Astrocyte of the cerebellum (primary cell): ENCODE data around the gene USP2.
A peak's percentile ranks its signal among the peaks of the same experiment; 100 is the strongest.

Source experiments
- DNase-seq: peaks from one replicate; pipeline ENCODE4 v3.0.0-alpha.2; 2011; ENCODE audit warnings: low read depth
- H3K4me3 ChIP-seq: 2 replicates; pipeline ENCODE4 v1.5.1; 2011; ENCODE audit warnings: mild to moderate bottlenecking, low read depth, low read length, moderate library complexity
- in situ Hi-C: cut with HindIII; loops from 2 replicates; pipeline ENCODE4 v1.10.0; 2017; ENCODE audit warnings: low sequenced_read_pairs
- TF ChIP-seq, protein P1 (sequence below): IDR thresholded peaks from 2 replicates; pipeline ENCODE4 v1.5.1; 2012; ENCODE audit warnings: low read length, low read depth, moderate library complexity, mild to moderate bottlenecking; ENCODE audit errors: missing control alignments

Gene USP2

DNA sequence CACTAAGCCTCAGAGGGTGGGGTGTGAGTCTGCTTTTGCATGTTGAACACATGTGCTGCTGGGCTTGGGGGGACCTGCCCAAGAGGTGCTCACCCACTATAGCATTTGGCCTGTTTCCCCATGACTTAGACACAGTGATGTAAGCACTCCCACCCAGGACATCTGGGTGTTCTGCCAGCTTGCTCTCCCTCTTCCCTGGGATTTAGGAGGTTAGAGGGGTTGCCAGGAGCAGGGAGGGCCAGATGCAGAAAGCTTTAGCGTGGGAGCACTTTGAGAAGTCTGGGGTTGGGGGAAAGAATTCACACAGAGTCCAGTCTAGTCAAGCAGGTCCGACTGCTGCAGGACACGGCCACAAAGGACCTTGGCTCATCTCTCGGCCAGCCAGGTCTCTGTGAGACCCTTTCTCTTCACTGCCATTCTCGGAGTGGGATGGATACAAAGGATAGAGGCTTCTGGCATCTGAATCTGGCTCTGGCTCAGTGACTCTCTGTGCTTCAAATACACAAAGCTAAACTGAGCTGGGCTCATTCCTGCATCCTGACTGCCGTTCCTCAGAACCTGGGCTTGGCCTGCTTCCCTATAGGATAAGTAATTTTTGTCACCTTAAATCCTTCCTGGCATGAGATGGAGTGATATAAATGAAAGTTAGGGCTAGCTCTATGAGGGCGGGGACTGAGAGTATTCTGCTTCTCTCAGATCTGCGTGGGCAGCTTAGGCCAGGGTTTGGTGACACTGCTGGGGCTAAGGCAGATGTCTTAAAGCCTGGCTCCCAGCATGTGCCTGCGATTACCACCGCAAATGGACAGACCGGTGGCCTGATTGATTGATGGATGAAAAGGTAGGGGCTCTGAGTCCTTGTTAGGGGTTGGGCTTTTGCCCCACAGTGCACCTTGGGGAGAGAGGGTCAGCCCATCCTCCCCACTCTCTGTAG is 14.5 kb downstream of the USP2 start:
- TF ChIP-seq, protein P1, sequence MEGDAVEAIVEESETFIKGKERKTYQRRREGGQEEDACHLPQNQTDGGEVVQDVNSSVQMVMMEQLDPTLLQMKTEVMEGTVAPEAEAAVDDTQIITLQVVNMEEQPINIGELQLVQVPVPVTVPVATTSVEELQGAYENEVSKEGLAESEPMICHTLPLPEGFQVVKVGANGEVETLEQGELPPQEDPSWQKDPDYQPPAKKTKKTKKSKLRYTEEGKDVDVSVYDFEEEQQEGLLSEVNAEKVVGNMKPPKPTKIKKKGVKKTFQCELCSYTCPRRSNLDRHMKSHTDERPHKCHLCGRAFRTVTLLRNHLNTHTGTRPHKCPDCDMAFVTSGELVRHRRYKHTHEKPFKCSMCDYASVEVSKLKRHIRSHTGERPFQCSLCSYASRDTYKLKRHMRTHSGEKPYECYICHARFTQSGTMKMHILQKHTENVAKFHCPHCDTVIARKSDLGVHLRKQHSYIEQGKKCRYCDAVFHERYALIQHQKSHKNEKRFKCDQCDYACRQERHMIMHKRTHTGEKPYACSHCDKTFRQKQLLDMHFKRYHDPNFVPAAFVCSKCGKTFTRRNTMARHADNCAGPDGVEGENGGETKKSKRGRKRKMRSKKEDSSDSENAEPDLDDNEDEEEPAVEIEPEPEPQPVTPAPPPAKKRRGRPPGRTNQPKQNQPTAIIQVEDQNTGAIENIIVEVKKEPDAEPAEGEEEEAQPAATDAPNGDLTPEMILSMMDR = no peak
- in situ Hi-C loops = loop anchor here (25.0 kb wide), 1 partner anchor 345 kb away; no protein-coding TSS in a partner anchor
- DNase-seq = no peak
- H3K4me3 ChIP-seq = no peak overlapping the region

DNA sequence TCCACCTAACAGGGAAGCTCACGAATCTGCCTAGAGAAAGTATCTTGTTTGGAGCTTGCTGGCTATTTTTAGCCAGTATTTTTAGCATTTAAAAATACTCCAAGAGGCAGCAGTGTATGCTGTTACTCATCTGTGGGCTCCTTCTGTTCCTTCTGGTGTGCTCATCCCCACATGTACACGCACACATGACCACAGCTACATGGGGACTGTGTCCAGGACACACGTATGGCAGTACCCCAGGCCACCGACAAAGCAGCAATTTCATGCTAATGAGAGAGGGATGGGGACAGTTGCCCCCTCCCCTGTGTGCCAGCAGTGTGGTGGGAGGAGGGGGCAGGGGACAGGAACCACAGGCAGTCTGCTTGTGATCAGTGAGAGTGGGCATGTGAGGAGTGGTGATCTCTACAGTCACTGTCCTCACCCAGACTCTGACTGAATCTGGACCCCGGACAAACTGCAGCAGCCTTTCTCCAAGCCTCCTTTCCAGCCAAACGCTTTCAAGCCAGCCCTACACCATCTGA is 16.4 kb downstream of the USP2 start:
- TF ChIP-seq, protein P1 = no peak
- H3K4me3 ChIP-seq = no peak overlapping the region
- no peak for DNase-seq
- in situ Hi-C loops = loop anchor here (25.0 kb wide), 1 partner anchor 347 kb away; no protein-coding TSS in a partner anchor

DNA sequence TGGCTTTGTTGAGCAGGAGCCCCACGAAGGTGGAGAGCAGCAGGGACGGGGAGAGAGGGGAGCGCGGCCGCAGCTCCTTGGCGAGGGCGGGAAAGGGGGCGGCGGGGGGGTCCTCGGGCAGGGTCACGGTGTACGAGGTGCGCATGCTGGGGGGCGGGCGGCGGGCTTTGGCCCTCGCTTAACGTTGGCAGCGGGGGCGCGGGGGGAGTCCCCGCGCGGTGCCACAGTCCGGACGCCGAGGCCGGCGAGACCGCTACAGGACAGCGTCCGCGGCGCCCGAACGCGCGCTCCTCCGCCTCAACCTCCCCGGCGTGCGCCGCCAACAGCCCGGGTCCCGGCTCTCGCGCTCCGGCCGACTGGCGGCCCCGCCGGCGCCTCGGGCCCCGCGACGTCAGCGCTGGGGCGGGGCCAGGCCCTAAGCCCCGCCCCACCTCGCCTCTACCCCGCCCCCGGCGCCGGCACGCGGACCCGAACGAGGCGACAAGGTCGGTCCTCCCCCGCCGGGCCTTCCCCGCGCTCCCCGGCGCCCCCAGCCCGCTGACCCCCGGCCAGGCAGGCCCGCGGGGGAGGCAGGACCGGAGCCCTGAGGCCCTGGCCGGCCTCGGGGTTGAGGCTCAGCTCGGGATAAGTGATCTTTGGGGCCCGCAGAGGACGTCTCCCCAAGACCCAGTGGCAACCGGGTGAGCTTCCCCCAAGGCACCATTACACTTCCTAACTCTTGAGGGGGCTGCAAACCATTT is 17.5 kb downstream of the USP2 start:
- TF ChIP-seq, protein P1 = no peak
- in situ Hi-C loops = loop anchor here (25.0 kb wide), 1 partner anchor 348 kb away; no protein-coding TSS in a partner anchor
- no peak for DNase-seq
- peak overlapping the region; percentile 26 for H3K4me3 ChIP-seq

DNA sequence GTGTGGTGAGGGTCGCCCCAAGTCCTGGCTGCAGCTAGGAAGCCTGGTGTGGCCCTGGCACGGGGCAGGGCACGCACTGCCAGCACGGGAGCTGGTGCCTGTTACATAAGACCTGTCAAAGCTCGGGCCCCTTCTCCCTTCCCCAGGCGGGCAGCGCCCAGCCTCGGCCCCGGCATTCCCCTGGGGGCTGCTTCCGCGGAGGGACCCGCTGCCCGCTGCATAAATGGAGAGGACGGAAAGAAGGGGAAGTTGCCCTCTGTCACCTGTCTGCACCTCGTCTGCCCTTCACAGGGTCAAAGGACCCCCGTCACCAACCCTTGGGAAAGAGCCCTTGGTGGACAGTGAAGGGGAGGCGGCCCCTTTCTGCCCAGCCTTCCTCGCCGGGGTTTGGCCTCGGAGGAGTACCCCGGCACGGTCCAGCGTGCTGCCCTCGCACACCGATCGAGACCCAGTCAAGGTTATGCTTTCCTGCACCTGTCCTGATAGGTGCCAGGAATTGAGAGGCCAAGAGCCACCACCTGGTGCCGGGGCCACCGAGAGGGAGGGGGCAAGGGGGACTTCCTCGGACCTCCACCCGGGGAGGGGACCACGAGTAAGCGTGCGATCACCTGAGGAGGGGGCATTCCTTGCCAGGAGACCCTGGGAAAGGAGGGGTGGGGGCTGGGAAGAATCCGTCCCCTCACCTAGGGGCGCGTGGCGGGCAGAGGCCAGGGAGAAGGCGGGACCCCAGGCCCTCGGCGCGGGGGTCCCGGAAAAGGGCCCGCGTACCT is 18.2 kb downstream of the USP2 start:
- no peak for DNase-seq
- in situ Hi-C loops = loop anchor here (25.0 kb wide), 1 partner anchor 349 kb away; no protein-coding TSS in a partner anchor
- H3K4me3 ChIP-seq = peak overlapping the region; percentile 26
- TF ChIP-seq, protein P1 = no peak

DNA sequence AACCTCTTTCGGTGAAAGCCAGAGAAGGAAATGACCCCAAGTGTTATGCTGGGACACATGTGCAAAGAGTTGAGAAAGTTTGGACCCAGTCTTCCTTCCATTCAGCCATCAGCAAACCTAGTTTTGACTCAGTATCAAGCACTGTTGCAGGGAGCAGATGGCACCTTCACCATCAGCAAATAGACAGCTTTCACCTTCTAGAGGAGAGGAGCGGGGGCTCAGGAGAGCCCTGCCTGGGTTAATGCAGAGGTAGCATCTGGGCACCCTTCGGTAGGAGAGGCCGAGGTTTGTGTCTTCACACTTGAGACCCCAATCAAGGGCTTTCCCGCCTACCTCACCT is 18.8 kb downstream of the USP2 start:
- in situ Hi-C loops = loop anchor here (25.0 kb wide), 1 partner anchor 350 kb away; no protein-coding TSS in a partner anchor
- no peak for DNase-seq
- no peak overlapping the region for H3K4me3 ChIP-seq
- TF ChIP-seq, protein P1 = no peak
